Right atrium auricular region (tissue), 2 donors: ENCODE data around the gene TBPL2. TPM values are rescaled to one million over a fixed set of nuclear protein-coding genes. Genes with fewer than 3 reads are reported as not detected.
"Not testable (repeated sequence)": the region's sequence is repeated elsewhere in the genome, so short reads cannot be mapped to it uniquely, and the experiment has no call there.

Source experiments
- DNase-seq: peaks from one replicate; pipeline ENCODE4 v3.0.0-alpha.2; 2019; ENCODE audit warnings: low spot score
- H3K27ac ChIP-seq, 2 donors: fragments of 200-600 bp; sonication (generic); 1 replicate in 1 of 2; 2 replicates in 1 of 2; pipeline ENCODE4 v1.5.1; 2016 to 2019
- H3K27me3 ChIP-seq, 2 donors: fragments of 200-600 bp; sonication (generic); one replicate each; pipeline versions ENCODE4 v1.5.1 to v1.6.0; 2017 to 2019
- H3K36me3 ChIP-seq: fragments of 200-600 bp; sonication (generic); one replicate; pipeline ENCODE4 v1.5.1; 2016
- H3K4me1 ChIP-seq, 2 donors: fragments of 200-600 bp; sonication (generic); one replicate each; pipeline versions ENCODE4 v1.5.1 to v1.6.0; 2017 to 2019
- H3K4me3 ChIP-seq, 2 donors: fragments of 200-600 bp; sonication (generic); 1 replicate in 1 of 2; 2 replicates in 1 of 2; pipeline ENCODE4 v1.5.1; 2017 to 2019; ENCODE audit warnings: mild to moderate bottlenecking in 1 of 2, moderate library complexity in 1 of 2
- H3K9me3 ChIP-seq, 2 donors: fragments of 200-600 bp; sonication (generic); one replicate each; pipeline ENCODE4 v1.5.1; 2019
- CTCF ChIP-seq, 2 donors: fragments of 200-600 bp; sonication (generic); IDR thresholded peaks; one replicate each; pipeline ENCODE4 v1.5.1; 2019; ENCODE audit warnings: antibody characterized with exemption in 2 of 2
- total RNA-seq, 2 donors: library from RNA; depleted of rRNA; stranded (reverse); fragments of >200 nt; gene quantifications; one replicate each; pipeline ENCODE4 v1.1.0, GENCODE V29; 2016

TBPL2 gene
- total RNA-seq, 2 donors from 2014 or later = not detected

- peaks cover 0 to 4% of the 10 kb centered on the region in 2 donors for H3K27me3 ChIP-seq
- H3K36me3 ChIP-seq = no peaks in the 10 kb centered on the region
- no peak overlapping the region for H3K4me3 ChIP-seq
- no peaks in the 10 kb centered on the region for H3K4me1 ChIP-seq
- H3K27ac ChIP-seq = no peak overlapping the region
- no peak for DNase-seq
- no peaks in the 10 kb centered on the region for H3K9me3 ChIP-seq
- no peak for TF ChIP-seq CTCF (IDR thresholded peaks at IDR 0.05)
These were observed 7.8 kb downstream of the TBPL2 start for GRCh38 chr14:55432628-55433027.

- no peak overlapping the region for H3K27ac ChIP-seq
- peaks cover 0 to 4% of the 10 kb centered on the region in 2 donors for H3K27me3 ChIP-seq
- H3K9me3 ChIP-seq = no peaks in the 10 kb centered on the region
- H3K4me1 ChIP-seq = no peaks in the 10 kb centered on the region
- no peaks in the 10 kb centered on the region for H3K36me3 ChIP-seq
- H3K4me3 ChIP-seq = no peak overlapping the region
- DNase-seq = no peak
- peak in 1 of 2 donors; percentile 60 for TF ChIP-seq CTCF (IDR thresholded peaks at IDR 0.05)
These were observed 10.3 kb downstream of the TBPL2 start for GRCh38 chr14:55430024-55430690.

- Histone ChIP-seq H3K27me3 (no peaks in the 10 kb centered on the region), H3K4me1 (no peaks in the 10 kb centered on the region), H3K36me3 (no peaks in the 10 kb centered on the region), H3K4me3 (no peak overlapping the region), H3K9me3 (no peaks in the 10 kb centered on the region), H3K27ac (no peak overlapping the region)
- TF ChIP-seq CTCF (IDR thresholded peaks at IDR 0.05) = no peak
- DNase-seq = no peak
These were observed 13.0 kb downstream of the TBPL2 start for GRCh38 chr14:55427439-55427838.

- no peaks in the 10 kb centered on the region for H3K36me3 ChIP-seq
These were observed 13.5 kb downstream of the TBPL2 start for GRCh38 chr14:55426891-55427290.

GRCh38 chr14:55425091-55425490, 15.3 kb downstream of the TBPL2 start:
- Histone ChIP-seq H3K4me1 (no peaks in the 10 kb centered on the region), H3K9me3 (no peaks in the 10 kb centered on the region), H3K4me3 (no peak overlapping the region), H3K36me3 (no peaks in the 10 kb centered on the region), H3K27ac (no peak overlapping the region), H3K27me3 (no peaks in the 10 kb centered on the region)
- TF ChIP-seq CTCF (IDR thresholded peaks at IDR 0.05) = no peak
- no peak for DNase-seq

More at GRCh38 chr14:55426891-55427290, 13.5 kb downstream of the TBPL2 start:
- Histone ChIP-seq H3K27me3 (no peaks in the 10 kb centered on the region), H3K4me1 (no peaks in the 10 kb centered on the region), H3K27ac (no peak overlapping the region), H3K4me3 (no peak overlapping the region), H3K9me3 (no peaks in the 10 kb centered on the region)
- no peak for TF ChIP-seq CTCF (IDR thresholded peaks at IDR 0.05)
- no peak for DNase-seq

- no peaks in the 10 kb centered on the region for H3K36me3 ChIP-seq
- H3K27ac ChIP-seq = no peak overlapping the region
- no peaks in the 10 kb centered on the region for H3K9me3 ChIP-seq
- no peak for TF ChIP-seq CTCF (IDR thresholded peaks at IDR 0.05)
- H3K27me3 ChIP-seq = no peaks in the 10 kb centered on the region
- no peaks in the 10 kb centered on the region for H3K4me1 ChIP-seq
- H3K4me3 ChIP-seq = no peak overlapping the region
- DNase-seq = no peak
These were observed 16.4 kb downstream of the TBPL2 start for GRCh38 chr14:55423969-55424368.

- H3K36me3 ChIP-seq, DNase-seq, H3K4me1 ChIP-seq, H3K4me3 ChIP-seq, H3K9me3 ChIP-seq, H3K27me3 ChIP-seq, H3K27ac ChIP-seq: not testable (repeated sequence)
These were observed 18.1 kb downstream of the TBPL2 start for GRCh38 chr14:55422338-55422737.
